ENCODE measurements around the gene IL9R. TPM values are rescaled to one million over a fixed set of nuclear protein-coding genes. Genes with fewer than 3 reads are reported as not detected.

IL9R gene
- total and polyA plus RNA-seq, 2 experiments from 2014 or later, result 0.31 to 0.39 TPM

DNA sequence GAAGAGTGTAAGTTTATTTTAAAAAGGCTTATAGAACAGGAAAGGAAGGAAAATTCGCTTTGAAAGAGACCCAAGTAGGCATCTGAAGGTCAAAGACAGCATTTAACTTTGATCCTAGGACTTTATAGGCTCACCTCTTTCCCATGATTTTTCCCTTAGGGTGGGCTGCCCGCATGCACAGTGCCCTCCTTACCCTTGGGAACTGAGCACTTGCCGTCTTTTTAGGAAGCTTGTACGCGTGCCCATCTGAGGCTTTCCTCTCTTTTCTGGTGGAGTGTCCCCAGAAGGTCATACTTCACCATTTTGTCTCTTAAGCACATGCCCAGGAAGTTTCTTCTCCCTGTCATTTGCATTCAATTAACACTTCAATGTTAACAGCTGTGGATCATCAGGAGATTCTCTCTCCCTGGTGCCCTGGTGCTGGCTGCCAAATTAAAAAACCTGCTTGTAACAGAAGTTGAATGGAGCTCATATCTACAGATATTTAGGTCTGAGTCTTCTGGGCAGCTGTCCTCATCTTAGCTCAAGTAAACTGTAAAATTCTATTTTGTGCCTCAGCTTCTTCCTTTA, 38.4 kb upstream of the IL9R start:
- H3F3A ChIP-seq (replicated peaks; ENCODE audit: low read depth), result no peaks in the 10 kb centered on the region
- H4K20me1 ChIP-seq (replicated peaks; ENCODE audit: insufficient read depth), result no peaks in the 10 kb centered on the region
- H3K4me1 Mint-ChIP-seq, result peaks cover 21% of the 10 kb centered on the region; the same call in 2 of the 3 replicates
- H3K9me3 Mint-ChIP-seq, result peaks cover 80% of the 10 kb centered on the region
- ATAC-seq, result peak; percentile 76
- TF ChIP-seq, protein P1, sequence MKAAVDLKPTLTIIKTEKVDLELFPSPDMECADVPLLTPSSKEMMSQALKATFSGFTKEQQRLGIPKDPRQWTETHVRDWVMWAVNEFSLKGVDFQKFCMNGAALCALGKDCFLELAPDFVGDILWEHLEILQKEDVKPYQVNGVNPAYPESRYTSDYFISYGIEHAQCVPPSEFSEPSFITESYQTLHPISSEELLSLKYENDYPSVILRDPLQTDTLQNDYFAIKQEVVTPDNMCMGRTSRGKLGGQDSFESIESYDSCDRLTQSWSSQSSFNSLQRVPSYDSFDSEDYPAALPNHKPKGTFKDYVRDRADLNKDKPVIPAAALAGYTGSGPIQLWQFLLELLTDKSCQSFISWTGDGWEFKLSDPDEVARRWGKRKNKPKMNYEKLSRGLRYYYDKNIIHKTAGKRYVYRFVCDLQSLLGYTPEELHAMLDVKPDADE (IDR thresholded peaks at IDR 0.05), result no peak
- TF ChIP-seq ZNF331 (CRISPR knock-in tag; IDR thresholded peaks at IDR 0.05; ENCODE audit: low read depth), result no peak
- no peak for TF ChIP-seq ZNF114 (CRISPR knock-in tag; IDR thresholded peaks at IDR 0.05)
- TF ChIP-seq JUNB (IDR thresholded peaks at IDR 0.05; ENCODE audit: unreplicated experiment), result no peak
- no peak for TF ChIP-seq POLR2AphosphoS5 (IDR thresholded peaks at IDR 0.05; ENCODE audit: low read depth)
- TF ChIP-seq NANOG (IDR thresholded peaks at IDR 0.05; ENCODE audit: borderline replicate concordance), result 0 out of 2 replicates have a peak, but pooled peaks have one; percentile 20
- H3K36me3 Mint-ChIP-seq (ENCODE audit: low read depth), result peaks cover 18% of the 10 kb centered on the region
- peak; percentile 51 for DNase-seq (ENCODE audit: low spot score)
- H3K4me3 ChIP-seq, result peak overlapping the region; percentile 60
- H3K9me2 ChIP-seq (ENCODE audit: insufficient read depth), result 0 out of 2 replicates have a peak, but pooled peaks cover 3% of the 10 kb centered on the region
- H3K79me2 ChIP-seq (replicated peaks; ENCODE audit: insufficient read depth), result no peaks in the 10 kb centered on the region
- no peaks in the 10 kb centered on the region for H3K27me3 ChIP-seq (ENCODE audit: insufficient read depth)
- no peak overlapping the region for H2AFZ ChIP-seq
- H3K4me1 ChIP-seq (ENCODE audit: insufficient read depth), result peaks cover 24% of the 10 kb centered on the region
- H3K4me2 ChIP-seq, result peak overlapping the region; percentile 81
- H3K27me3 Mint-ChIP-seq (ENCODE audit: insufficient read depth, low read depth, poor library complexity), result no peaks in the 10 kb centered on the region
- peak overlapping the region; percentile 95 for H3K27ac Mint-ChIP-seq
- peak overlapping the region; percentile 74 for H3K4me3 Mint-ChIP-seq
- peak overlapping the region; percentile 90; the same call in 1 of the 2 replicates for H3K27ac ChIP-seq (ENCODE audit: low read depth)
- no peaks in the 10 kb centered on the region; the same call in 1 of the 2 replicates for H3K36me3 ChIP-seq (ENCODE audit: insufficient read depth)

DNA sequence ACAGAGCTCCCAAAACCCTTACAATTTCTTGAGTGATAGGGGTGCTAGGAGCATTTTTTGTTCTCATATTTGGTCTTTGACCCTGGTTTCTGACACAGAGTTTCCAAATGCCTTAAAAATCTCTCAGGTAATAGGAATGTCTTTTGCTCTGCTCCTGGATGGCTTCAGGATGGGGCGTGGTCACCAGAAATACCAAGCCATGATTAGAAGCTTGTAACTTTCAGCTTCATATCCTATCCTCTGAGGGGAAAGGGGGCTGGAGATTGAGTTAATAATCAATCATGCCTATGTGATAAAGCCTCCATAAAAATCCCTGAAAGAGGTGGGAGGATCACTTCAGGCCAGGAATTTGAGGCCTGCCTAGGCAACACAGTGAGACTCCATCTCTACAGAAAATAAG, 34.6 kb upstream of the IL9R start:
- H3K9me3 Mint-ChIP-seq, result peaks cover 81% of the 10 kb centered on the region
- TF ChIP-seq ZNF331 (CRISPR knock-in tag; IDR thresholded peaks at IDR 0.05; ENCODE audit: low read depth) (no peak), EZH2phosphoT487 (IDR thresholded peaks at IDR 0.05; ENCODE audit: unreplicated experiment) (no peak), POLR2AphosphoS5 (IDR thresholded peaks at IDR 0.05; ENCODE audit: low read depth) (no peak), NANOG (IDR thresholded peaks at IDR 0.05; ENCODE audit: borderline replicate concordance) (no peak), CREB1 (CRISPR knock-in tag; IDR thresholded peaks at IDR 0.05; ENCODE audit: low read depth) (no peak), ZNF114 (CRISPR knock-in tag; IDR thresholded peaks at IDR 0.05) (no peak)
- TF ChIP-seq, protein P2, sequence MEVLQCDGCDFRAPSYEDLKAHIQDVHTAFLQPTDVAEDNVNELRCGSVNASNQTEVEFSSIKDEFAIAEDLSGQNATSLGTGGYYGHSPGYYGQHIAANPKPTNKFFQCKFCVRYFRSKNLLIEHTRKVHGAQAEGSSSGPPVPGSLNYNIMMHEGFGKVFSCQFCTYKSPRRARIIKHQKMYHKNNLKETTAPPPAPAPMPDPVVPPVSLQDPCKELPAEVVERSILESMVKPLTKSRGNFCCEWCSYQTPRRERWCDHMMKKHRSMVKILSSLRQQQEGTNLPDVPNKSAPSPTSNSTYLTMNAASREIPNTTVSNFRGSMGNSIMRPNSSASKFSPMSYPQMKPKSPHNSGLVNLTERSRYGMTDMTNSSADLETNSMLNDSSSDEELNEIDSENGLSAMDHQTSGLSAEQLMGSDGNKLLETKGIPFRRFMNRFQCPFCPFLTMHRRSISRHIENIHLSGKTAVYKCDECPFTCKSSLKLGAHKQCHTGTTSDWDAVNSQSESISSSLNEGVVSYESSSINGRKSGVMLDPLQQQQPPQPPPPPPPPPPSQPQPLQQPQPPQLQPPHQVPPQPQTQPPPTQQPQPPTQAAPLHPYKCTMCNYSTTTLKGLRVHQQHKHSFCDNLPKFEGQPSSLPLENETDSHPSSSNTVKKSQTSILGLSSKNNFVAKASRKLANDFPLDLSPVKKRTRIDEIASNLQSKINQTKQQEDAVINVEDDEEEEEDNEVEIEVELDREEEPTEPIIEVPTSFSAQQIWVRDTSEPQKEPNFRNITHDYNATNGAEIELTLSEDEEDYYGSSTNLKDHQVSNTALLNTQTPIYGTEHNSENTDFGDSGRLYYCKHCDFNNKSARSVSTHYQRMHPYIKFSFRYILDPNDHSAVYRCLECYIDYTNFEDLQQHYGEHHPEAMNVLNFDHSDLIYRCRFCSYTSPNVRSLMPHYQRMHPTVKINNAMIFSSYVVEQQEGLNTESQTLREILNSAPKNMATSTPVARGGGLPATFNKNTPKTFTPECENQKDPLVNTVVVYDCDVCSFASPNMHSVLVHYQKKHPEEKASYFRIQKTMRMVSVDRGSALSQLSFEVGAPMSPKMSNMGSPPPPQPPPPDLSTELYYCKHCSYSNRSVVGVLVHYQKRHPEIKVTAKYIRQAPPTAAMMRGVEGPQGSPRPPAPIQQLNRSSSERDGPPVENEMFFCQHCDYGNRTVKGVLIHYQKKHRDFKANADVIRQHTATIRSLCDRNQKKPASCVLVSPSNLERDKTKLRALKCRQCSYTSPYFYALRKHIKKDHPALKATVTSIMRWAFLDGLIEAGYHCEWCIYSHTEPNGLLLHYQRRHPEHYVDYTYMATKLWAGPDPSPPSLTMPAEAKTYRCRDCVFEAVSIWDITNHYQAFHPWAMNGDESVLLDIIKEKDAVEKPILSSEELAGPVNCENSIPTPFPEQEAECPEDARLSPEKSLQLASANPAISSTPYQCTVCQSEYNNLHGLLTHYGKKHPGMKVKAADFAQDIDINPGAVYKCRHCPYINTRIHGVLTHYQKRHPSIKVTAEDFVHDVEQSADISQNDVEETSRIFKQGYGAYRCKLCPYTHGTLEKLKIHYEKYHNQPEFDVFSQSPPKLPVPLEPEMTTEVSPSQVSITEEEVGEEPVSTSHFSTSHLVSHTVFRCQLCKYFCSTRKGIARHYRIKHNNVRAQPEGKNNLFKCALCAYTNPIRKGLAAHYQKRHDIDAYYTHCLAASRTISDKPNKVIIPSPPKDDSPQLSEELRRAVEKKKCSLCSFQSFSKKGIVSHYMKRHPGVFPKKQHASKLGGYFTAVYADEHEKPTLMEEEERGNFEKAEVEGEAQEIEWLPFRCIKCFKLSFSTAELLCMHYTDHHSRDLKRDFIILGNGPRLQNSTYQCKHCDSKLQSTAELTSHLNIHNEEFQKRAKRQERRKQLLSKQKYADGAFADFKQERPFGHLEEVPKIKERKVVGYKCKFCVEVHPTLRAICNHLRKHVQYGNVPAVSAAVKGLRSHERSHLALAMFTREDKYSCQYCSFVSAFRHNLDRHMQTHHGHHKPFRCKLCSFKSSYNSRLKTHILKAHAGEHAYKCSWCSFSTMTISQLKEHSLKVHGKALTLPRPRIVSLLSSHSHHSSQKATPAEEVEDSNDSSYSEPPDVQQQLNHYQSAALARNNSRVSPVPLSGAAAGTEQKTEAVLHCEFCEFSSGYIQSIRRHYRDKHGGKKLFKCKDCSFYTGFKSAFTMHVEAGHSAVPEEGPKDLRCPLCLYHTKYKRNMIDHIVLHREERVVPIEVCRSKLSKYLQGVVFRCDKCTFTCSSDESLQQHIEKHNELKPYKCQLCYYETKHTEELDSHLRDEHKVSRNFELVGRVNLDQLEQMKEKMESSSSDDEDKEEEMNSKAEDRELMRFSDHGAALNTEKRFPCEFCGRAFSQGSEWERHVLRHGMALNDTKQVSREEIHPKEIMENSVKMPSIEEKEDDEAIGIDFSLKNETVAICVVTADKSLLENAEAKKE (CRISPR knock-in tag; IDR thresholded peaks at IDR 0.05), result no peak
- TF ChIP-seq, protein P3, sequence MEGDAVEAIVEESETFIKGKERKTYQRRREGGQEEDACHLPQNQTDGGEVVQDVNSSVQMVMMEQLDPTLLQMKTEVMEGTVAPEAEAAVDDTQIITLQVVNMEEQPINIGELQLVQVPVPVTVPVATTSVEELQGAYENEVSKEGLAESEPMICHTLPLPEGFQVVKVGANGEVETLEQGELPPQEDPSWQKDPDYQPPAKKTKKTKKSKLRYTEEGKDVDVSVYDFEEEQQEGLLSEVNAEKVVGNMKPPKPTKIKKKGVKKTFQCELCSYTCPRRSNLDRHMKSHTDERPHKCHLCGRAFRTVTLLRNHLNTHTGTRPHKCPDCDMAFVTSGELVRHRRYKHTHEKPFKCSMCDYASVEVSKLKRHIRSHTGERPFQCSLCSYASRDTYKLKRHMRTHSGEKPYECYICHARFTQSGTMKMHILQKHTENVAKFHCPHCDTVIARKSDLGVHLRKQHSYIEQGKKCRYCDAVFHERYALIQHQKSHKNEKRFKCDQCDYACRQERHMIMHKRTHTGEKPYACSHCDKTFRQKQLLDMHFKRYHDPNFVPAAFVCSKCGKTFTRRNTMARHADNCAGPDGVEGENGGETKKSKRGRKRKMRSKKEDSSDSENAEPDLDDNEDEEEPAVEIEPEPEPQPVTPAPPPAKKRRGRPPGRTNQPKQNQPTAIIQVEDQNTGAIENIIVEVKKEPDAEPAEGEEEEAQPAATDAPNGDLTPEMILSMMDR (conservative IDR thresholded peaks at IDR 0.05; ENCODE audit: low read depth in 2 of 2), result no peak

More for the DNA sequence above, 34.6 kb upstream of the IL9R start:
- peaks cover 13% of the 10 kb centered on the region for H3K36me3 Mint-ChIP-seq (ENCODE audit: low read depth)
- no peaks in the 10 kb centered on the region for H3K79me2 ChIP-seq (replicated peaks; ENCODE audit: insufficient read depth)
- DNase-seq (ENCODE audit: low spot score) (no peak), ATAC-seq (no peak)
- H3K36me3 ChIP-seq (ENCODE audit: insufficient read depth), result no peaks in the 10 kb centered on the region
- H3K4me1 Mint-ChIP-seq, result peaks cover 11% of the 10 kb centered on the region; the same call in 2 of the 3 replicates
- no peak overlapping the region for H3K27ac Mint-ChIP-seq
- H3K27me3 Mint-ChIP-seq (ENCODE audit: insufficient read depth, low read depth, poor library complexity), result no peaks in the 10 kb centered on the region
- no peak overlapping the region for H3K4me3 Mint-ChIP-seq
- H3F3A ChIP-seq (replicated peaks; ENCODE audit: low read depth), result no peaks in the 10 kb centered on the region
- H3K4me2 ChIP-seq, result no peak overlapping the region
- H3K4me1 ChIP-seq (ENCODE audit: insufficient read depth), result peaks cover 17% of the 10 kb centered on the region
- H4K20me1 ChIP-seq (replicated peaks; ENCODE audit: insufficient read depth), result no peaks in the 10 kb centered on the region
- H3K4me3 ChIP-seq, result no peak overlapping the region
- no peaks in the 10 kb centered on the region for H3K9me2 ChIP-seq (ENCODE audit: insufficient read depth)
- no peak overlapping the region for H3K27ac ChIP-seq (ENCODE audit: low read depth)
- no peaks in the 10 kb centered on the region for H3K27me3 ChIP-seq (ENCODE audit: insufficient read depth)
- no peak overlapping the region for H2AFZ ChIP-seq

Data from GM23338 (cell line).